DOHH2 (cell line): ENCODE results near the gene ZNF248.

ENCODE experiments used
- CTCF ChIP-seq: fragments of 200-600 bp; sonication (generic); IDR thresholded peaks from one replicate; pipeline ENCODE4 v1.5.1; 2014; ENCODE audit warnings: antibody characterized with exemption, mild to moderate bottlenecking, low read depth, low read length; ENCODE audit not compliant: poor library complexity, severe bottlenecking
- EZH2phosphoT487 ChIP-seq: fragments of 200-600 bp; sonication (generic); IDR thresholded peaks from 2 replicates; pipeline ENCODE4 v1.6.1; 2017; ENCODE audit warnings: borderline replicate concordance, mild to moderate bottlenecking, antibody characterized with exemption, low read length, moderate library complexity, mixed read lengths

GRCh38 chr10:37906382-37906781, 49.0 kb upstream of the ZNF248 start:
- TF ChIP-seq CTCF (no peak), EZH2phosphoT487 (no peak)
